ENCODE results near the gene SSU72. TPM values are rescaled to one million over a fixed set of nuclear protein-coding genes. Genes with fewer than 3 reads are reported as not detected.
A peak's percentile ranks its signal among the peaks of the same experiment; 100 is the strongest.

Gene SSU72
- 67.7 TPM for polyA plus RNA-seq (2012; ENCODE audit: insufficient read depth, insufficient read length)

DNA sequence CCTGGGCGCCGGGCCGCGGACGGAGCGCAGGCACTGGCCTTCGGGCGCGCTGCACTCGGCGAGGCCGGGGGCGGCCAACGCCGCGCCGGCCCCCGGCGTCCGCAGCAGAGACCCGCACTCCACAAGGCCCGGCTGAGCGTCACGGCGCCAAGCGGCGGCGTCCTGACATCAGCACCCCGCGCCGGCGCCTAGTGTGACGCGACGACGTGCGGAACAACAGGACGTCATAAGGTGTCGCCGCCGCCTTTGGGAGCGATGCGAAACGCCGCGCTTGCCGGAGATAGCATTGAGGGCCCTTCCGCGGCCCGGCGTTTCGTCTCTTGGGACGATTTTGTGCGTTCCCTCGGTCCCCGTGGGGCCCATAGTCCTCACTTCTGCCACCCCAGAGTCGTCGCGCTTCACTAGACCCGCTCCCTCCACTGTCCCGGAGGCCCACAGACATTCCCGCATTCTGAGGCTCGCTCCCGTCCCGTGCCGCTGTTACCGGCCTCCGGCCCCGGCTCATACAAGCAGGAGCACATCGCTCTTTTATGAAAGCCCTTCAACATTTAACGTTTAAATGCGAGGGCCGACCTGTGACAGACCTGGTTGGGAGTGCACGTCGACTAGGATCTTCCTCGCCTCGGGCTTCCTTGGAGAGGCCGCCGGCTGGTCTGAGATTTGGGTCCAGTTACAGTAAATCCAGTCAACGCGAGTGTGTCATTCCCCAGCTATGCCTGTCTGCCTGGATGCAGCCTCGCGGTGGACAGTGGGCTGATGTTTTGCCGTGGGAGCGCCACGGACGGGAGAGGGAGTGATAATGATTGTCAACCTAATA lies at the start of gene SSU72:
TSS of gene SSU72 (minus strand) at position 143 of the 817 bp plus-strand sequence. CDS start 306 bp downstream, outside the sequence.
- DNase-seq (ENCODE audit: low read depth, low spot score), result peak; percentile 89
- H3K4me3 ChIP-seq (ENCODE audit: low read length), result peak within 1 kb of the TSS; percentile 97

DNA sequence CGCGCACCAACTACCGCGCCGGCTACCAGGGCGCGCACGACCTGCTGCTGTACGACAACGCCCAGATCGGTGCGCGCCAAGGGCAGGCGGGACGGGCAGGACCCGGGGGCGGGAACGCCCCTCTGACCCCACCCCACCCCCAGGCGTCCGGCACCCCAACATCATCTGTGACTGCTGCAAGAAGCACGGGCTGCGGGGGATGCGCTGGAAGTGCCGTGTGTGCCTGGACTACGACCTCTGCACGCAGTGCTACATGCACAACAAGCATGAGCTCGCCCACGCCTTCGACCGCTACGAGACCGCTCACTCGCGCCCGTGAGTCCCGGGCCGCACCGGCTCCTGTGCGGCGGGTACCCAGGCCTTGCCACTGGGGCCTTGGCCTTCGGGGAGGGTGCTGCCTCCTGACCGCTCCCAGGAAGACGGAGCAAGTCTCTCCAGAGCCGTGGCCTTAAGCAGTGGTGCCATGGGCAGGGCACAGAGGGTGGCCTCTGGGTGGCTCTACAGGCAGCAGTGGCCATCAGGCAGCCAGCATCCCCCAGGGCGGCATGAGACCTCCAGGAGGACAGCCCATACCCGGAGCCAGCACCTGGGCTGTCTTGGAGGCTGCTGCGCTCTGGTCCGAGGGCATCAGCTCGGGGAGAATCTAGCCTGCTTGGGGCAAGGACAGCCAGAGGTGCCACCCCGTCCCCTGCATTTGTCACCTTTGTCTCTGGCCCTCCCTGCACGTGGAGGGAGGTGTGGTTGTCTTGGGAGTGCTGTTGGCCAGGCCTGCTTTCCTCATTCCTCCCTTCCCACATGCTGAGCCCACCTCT lies 49.2 kb upstream of the SSU72 start:
- H3K4me3 ChIP-seq (ENCODE audit: low read length), result no peak overlapping the region
- DNase-seq (ENCODE audit: low read depth, low spot score), result no peak

DNA sequence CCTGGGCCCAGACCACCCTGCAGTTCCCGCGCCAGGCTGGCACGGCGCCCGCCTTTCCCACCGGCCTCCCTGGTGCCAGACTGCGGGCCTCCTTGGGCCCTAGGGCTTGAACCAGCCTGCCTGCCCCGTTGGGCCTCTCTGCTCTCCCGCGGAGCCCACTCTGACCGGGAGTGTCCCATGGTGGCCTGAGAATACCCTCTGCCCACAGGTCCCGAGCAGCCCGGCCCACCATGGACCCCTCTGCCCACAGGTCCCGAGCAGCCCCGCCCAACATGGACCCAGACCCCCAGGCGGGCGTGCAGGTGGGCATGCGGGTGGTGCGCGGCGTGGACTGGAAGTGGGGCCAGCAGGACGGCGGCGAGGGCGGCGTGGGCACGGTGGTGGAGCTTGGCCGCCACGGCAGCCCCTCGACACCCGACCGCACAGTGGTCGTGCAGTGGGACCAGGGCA lies 48.5 kb upstream of the SSU72 start:
- H3K4me3 ChIP-seq (ENCODE audit: low read length), result no peak overlapping the region
- no peak for DNase-seq (ENCODE audit: low read depth, low spot score)

DNA sequence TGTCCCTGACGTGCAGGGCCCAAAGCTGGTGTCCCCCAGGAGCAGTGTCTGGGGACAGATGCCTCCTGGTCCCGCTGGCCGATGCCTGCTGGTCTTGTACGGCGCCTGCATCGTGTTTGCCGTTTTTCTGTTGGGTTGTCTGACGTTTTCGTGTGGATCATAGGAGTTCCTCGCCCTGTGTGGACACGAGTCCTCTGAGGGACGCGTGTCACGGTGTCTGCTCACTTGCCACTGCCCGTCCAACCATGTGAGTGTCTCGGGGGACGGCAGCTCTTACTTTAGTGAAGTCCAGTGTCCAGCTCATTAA lies 48.1 kb upstream of the SSU72 start:
- DNase-seq (ENCODE audit: low read depth, low spot score), result no peak
- no peak overlapping the region for H3K4me3 ChIP-seq (ENCODE audit: low read length)

DNA sequence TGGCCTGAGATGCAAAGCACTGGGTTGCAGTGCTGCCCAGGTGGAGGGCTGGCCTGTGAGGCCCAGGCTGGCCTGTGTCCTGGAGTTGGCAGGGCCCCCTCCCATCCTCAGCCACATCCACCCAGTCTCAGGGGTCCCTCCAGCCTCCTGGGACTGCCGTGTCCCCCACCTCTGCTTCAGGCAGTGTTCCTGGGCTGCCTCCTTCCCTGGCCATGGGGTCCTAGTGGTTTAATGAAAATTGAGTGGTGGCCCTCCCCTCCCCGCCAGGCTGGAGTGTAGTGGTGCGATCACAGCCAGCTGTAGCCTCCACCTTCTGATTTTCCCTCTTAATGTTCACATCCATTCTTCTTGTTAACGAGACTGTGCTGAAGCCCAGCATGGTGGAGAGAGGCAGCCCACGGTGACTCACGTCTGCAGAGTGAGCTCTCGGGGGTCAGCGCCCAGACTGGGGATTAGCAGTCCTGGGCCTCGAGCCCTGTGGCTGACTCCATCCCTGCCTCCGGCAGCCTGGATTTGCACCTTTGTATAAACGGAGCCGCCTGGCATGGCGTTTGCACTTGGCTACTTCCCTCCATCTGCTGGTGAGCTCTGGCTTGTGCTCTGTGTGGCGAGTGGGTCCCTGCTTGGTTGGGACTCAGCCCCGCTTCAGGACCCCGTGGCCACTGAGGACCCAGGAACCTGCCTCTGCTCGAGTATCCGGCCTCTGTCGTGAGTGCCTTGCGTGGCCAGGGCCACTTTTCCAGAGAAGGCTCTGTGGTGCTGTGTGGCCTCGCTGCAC lies 47.5 kb upstream of the SSU72 start:
- DNase-seq (ENCODE audit: low read depth, low spot score), result no peak
- H3K4me3 ChIP-seq (ENCODE audit: low read length), result no peak overlapping the region

DNA sequence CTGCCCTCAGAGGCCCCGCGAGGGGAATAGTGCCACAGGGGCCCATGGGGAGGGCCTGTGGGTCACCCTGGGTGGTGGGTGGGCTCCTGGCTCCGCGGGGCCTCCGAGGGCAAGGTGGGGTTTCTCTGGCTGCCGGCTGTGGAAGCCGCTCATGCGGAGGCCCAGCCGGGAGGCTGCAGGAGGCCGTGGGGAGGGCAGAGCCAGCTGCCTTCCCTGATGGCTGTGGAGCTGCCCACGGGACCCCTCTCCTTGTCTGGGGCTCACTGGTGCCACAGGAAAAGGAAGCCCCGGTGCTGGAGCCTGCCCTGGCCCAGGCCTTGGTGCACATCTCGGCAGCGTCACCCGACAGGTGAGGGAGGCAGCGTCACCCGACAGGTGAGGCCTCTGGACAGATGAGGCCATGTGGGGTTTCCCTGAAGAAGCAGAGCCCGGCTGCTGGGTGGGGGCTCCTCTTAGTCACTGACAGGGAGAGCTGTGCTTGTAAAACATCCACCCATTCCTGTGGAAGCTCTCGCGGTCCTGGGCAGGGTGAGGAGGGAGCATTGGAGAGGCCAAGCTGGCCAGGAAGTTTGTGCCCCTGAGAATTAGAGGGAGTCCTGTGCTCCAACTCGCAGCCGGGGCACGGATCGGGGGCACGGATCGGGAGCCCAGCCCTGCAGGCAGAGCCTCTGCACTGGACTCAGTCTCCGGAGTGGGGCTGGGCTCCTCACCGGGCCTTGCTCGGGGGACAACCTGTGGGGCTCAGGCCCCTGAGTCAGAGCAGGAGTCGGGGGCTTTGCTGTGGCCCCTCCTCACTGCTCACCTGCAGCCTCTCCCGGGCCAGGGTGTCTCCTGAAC lies 46.7 kb upstream of the SSU72 start:
- H3K4me3 ChIP-seq (ENCODE audit: low read length), result no peak overlapping the region
- no peak for DNase-seq (ENCODE audit: low read depth, low spot score)

DNA sequence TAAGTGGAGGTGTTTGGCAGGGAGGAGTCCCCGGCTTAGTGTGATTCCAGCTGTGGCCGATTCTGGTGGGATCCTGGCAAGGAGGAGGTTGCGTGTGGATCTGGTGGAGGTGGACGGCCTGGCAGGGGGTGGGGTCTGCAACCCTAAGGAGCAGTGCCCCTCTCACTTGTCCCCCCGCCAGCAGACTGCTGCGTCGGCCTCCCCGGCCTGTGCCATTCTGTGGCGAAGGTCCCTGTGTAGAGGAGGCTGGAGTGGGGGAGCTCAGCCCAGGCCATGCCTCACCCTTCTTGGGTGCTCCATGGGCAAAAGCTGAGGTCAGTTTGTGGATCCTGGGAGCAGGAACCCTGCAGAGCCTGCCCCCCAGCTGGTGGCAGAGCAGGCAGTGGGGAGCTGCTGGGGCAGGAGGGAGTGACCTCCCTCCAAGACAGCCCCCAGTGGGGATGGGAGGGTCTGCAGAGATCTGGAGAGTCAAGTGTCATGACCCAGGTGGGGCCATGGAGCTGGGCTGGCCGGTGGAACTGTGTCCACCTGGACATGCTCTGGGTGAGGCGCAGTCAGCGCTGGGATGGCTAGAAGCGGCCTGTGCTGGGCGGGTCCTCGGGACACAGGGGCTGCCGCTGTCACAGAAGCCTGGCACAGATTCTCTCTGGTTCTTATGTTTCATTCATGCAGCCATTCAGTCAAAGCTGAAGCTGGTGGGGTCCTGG lies 45.9 kb upstream of the SSU72 start:
- no peak overlapping the region for H3K4me3 ChIP-seq (ENCODE audit: low read length)
- DNase-seq (ENCODE audit: low read depth, low spot score), result no peak

DNA sequence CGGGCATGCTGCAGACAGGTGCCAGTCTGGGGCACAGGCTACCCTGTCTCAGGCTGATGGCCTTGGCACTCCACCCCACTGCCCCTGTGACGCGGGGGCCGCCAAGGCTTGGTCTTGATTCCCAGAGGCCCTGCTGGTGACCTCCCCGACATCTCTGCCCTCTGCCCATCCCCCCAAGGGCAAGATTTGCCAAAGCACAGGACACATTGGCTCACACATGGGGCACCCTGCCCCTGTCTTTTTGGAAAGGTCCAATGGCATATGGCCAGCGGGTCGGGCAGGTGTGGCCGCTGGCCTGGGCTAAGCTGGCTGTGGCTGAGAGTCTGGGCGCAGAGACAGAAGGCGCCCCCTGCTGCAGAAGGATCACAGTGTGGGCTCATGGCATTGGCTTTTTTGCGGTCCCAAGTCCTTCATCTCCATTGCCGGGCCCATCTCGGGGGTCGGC lies 45.3 kb upstream of the SSU72 start:
- no peak overlapping the region for H3K4me3 ChIP-seq (ENCODE audit: low read length)
- no peak for DNase-seq (ENCODE audit: low read depth, low spot score)

DNA sequence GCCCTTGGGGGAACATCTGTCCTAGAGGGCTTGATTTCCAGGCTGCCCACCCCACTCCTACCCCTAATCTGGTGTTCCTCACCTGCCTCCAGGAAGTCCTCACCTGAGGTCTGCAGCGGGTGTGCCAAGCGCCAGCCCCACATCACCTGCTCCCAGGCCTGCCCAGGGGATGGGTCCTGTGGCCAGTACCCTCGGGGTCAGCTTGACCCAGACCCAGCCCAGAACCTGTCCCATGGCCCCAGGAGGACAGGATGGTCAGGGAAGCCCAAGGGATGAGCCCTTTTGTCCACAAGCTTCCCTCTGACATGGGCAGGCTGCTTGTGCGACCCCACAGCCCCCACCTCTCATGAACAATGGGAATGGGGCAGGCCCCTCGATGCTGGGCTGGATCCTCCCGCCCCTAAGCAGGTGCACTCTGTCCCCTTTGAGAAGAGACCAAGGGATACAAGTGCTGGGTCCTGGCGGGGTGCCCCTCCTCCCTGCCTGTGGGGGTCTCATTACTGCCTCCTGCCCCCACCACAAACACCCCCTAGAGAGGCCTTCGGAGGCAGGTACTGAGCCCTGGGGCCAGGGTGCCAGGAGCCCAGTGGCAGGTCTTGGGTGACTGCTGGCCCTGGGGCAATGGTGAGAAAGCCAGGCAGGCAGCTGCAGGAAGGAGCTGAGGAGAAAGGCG lies 43.9 kb upstream of the SSU72 start:
- DNase-seq (ENCODE audit: low read depth, low spot score), result no peak
- no peak overlapping the region for H3K4me3 ChIP-seq (ENCODE audit: low read length)

DNA sequence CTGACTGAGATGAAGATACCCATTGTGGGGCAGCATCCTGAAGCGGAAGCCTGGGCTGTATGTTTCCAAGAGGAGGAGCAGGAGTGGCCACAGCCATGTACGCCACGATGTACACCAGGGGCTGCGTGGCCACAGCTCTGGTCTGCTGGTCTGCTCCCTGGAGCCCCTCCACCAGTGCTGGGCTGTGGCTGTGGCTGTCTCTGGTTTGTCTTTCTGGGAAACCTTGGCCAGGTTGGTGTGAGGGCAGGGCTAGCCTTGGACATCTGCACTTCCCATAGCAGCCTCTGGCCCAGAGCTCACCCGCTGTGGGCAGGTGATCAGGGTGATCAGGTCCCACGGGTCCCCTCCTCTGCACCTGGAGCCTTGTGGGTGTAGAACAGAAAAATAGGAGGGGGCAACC lies 43.3 kb upstream of the SSU72 start:
- H3K4me3 ChIP-seq (ENCODE audit: low read length), result no peak overlapping the region
- no peak for DNase-seq (ENCODE audit: low read depth, low spot score)

DNA sequence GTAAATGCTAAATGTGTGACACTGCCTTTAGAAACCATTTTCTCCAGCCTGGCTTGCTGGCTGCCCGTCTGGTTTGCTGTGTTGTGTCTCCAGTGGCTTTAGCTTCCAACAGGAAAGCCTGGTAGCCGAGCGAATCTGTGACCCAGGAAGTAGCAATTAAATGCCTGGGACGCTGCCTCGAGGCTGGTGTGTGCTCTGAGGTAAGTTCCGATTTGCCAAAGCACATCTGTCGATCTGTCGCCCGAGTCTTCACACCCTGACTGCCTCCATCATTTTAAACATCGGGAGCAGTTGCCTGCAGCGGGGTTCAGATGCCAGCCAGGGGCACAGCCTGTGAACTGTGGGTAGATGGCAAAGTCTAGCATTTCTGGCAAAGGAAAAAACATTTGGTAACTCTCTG lies 42.9 kb upstream of the SSU72 start:
- no peak for DNase-seq (ENCODE audit: low read depth, low spot score)
- H3K4me3 ChIP-seq (ENCODE audit: low read length), result no peak overlapping the region

DNA sequence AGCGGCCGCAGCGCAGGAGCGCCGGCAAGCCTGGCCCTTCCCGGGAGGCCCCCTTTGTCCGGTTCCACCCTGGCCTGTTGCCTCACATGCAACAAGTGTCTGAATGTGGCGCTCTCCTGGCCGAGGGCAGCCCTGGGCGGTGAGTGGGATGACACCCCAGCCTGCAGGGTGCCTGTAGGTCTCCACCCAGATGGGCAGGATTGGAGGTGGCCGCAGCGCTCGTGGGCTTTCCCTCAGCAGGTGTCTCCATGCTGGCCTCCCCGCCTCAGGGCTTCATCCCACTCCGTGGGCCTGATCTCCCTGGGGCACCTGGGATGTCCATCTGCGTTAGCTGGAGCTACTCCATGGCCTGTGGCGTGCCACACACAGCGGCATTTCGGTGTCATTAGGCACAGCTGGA lies 42.2 kb upstream of the SSU72 start:
- no peak for DNase-seq (ENCODE audit: low read depth, low spot score)
- peak overlapping the region; percentile 85 for H3K4me3 ChIP-seq (ENCODE audit: low read length)

DNA sequence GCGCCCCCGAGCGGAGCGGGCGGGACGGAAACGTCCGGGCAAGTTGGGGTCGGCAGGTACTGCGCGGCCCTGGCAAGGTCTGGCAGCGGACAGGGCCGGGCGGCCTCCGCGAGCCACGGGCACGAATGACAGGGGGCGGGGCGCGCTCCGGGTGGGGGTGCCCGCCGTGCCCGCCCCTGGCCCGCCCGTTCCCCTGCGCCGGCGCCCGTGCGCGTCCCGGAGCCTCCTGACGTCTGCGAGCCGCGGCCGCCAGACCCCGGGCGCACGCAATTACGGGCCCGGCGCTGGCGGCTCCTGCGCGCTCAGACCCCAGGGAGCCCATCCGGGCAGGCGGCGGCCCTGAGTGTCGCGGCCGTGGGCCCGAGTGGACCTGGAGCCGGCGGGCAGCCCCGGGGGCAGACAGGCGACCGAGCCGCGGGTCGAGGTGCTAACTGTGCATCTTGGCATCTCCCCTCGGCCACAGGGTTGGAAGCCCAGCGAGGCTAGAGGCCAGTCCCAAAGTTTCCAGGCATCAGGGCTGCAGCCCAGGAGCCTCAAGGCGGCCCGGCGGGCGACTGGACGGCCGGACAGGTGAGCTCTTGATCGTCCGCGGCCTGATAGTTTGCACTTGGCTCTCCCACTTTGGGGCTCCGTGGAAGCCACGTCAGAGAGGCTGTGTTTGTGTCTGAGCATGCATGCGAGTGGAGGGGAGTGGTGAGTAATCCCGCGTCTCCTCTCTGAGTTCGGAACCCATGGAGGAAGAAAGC lies 41.6 kb upstream of the SSU72 start:
- peak overlapping the region; percentile 85 for H3K4me3 ChIP-seq (ENCODE audit: low read length)
- DNase-seq (ENCODE audit: low read depth, low spot score), result no peak

DNA sequence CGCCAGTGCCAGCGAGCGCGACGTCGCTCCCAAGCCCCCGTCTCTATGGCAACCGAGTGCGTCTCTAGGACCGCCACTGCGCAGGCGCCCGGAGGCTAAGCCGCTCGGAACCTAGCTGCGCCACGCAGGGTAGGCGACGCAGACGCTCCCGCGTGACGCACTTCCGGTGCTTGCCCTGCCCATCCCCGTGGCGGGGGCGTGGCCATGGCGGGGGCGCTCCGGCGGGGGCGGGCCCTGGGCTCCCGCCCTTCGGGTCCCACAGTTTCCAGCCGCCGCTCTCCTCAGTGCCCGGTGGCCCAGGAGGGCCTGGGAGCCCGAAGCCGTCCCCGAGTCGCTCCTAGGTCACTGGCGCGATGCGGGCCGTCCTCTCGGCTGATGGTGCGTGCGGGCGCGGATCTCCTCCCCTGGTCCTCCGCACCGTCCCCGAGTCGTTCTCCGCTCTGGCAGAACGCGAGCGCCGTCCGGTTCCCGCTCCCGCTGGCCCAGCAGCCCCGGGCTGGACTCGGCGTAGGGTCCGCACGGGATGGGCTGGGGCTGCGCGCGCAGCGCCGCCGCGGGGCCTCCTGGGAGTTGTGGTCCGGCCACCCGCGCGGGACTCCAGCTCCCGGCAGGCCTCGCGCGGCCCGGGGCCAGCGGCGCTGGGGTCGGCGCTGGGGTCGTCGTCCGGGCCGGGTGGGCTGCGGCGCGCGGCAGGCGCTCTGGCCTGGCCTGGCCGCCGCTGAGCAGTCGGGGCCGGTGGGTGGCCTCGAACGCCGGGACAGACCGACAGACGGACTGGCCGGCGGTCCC lies 40.8 kb upstream of the SSU72 start, which contains the start of gene MIB2:
TSS of gene MIB2 (plus strand) at position 245 of the 789 bp plus-strand sequence. CDS start 7,953 bp downstream, outside the sequence.
- DNase-seq (ENCODE audit: low read depth, low spot score), result peak; percentile 96
- H3K4me3 ChIP-seq (ENCODE audit: low read length), result peak within 1 kb of the TSS; percentile 85

DNA sequence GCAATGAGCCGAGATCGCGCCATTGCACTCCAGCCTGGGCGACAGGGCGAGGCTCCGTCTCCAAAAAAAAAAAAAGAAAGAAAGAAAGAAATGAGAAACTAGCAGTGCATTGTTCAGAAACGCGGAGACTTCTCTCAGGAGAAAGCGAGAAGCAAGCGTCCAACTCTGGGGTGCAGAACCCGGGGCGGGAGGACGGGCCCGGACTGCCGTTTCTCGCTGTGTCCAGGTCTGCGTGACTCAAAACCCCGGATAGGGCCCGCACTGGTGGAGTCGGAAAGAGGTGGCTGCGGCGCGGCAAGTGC lies 40.2 kb upstream of the SSU72 start:
- no peak for DNase-seq (ENCODE audit: low read depth, low spot score)
- H3K4me3 ChIP-seq (ENCODE audit: low read length), result peak overlapping the region; percentile 85

DNA sequence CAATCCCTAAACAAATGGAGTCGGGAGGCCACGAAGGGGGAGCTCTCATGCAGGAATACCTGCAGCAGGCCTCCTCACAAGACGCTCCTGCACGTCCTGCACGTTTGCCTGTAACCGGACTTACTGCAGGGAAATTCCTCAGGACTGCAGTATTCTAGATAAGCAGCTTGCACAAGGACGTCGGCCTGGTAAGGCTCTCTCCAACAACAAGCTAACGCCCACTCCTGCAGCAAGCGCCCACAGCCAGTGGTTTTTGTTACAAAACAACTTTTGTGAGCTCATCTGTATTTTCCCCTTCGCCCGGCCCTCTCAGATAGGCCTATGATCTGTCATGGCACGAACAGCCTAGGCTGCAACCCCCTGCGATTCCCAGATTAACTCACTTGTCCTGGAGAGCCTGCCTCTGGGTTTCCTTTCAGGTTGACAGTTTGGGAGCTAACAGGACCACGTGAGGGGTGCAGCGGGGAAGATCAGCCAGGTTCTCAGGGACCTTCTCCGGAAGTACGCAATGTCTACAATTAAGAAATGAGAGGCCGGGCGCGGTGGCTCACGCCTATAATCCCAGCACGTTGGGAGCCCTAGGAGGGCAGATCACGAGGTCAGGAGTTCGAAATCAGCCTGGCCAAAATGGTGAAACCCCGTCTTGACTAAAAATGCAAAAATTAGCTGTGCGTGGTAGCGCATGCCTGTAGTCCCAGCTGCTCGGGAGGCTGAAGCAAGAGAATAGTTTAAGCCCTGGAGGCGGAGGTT lies 39.7 kb upstream of the SSU72 start:
- DNase-seq (ENCODE audit: low read depth, low spot score), result no peak
- peak overlapping the region; percentile 85 for H3K4me3 ChIP-seq (ENCODE audit: low read length)

All from Jurkat, Clone E6-1 (cell line).